ENCODE measurements around the gene C9orf43. TPM values are rescaled to one million over a fixed set of nuclear protein-coding genes. Genes with fewer than 3 reads are reported as not detected.
A peak's percentile ranks its signal among the peaks of the same experiment; 100 is the strongest.
"Not testable (repeated sequence)": the region's sequence is repeated elsewhere in the genome, so short reads cannot be mapped to it uniquely, and the experiment has no call there.

Gene C9orf43
- polyA plus RNA-seq, 10 donors: 0.19 to 0.60 (median 0.35) TPM

GRCh38 chr9:113416149-113416721 is 5.7 kb downstream of the C9orf43 start:
- peak in 1 of 3 donors; percentile 41 for DNase-seq

GRCh38 chr9:113417370-113417769 is 6.8 kb downstream of the C9orf43 start:
- DNase-seq: no peak

DNA sequence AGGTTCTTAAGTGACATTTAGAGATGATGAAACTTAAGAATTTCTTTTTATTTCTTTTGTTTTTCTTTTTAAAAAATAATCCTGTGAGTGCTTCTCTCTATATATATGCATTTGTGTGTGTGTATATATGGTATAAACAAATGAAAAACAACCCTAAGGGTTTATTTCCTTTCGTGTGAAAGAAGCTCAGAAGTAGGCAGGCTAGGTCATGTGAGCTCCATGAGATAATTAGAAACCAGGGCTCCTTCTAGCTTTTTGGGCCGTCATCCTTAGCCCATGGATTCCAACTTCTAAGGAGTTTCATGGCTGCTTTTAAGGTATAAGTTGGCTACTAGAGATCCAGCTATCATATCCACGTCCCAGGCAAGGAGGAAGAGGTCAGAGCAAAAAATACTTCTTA is 11.2 kb downstream of the C9orf43 start:
- no peak for DNase-seq

GRCh38 chr9:113425072-113425471 is 14.5 kb downstream of the C9orf43 start:
- DNase-seq: no peak

- no peak for DNase-seq
Observed at GRCh38 chr9:113426701-113427100, 16.2 kb downstream of the C9orf43 start.

DNA sequence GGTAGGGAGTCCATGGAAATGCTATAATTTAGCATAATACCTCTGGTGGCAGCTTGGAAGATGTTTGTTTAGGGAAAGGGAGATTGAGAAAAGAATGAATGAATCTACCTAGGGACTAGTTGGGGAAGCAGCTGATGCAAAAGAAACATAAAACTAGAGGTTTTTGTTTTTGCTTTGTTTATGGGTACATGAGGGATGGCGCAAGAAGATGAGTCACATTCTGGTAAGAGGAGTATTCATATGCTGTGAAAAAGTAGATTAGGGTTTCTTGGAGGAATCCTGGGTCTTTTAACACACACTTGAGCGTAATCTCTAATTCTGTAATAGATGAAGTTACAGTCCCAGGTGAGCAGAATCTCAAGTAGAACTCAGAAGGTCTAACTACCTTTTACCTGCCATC is 17.1 kb downstream of the C9orf43 start:
- no peak for DNase-seq

- DNase-seq: peak in 1 of 3 donors; percentile 72
Observed at GRCh38 chr9:113428062-113428615, 17.6 kb downstream of the C9orf43 start.

- DNase-seq: no peak
Observed at GRCh38 chr9:113431191-113431590, 20.6 kb downstream of the C9orf43 start.

GRCh38 chr9:113436728-113437515 is 26.4 kb downstream of the C9orf43 start:
- no peak for DNase-seq

- DNase-seq: not testable (repeated sequence)
Observed at GRCh38 chr9:113437716-113438115, 27.2 kb downstream of the C9orf43 start.

- DNase-seq: no peak
Observed at GRCh38 chr9:113444736-113445135, 34.2 kb downstream of the C9orf43 start.

GRCh38 chr9:113446323-113446740 is 35.8 kb downstream of the C9orf43 start:
- DNase-seq: peak; percentile 48 to 66 (median 49)

DNA sequence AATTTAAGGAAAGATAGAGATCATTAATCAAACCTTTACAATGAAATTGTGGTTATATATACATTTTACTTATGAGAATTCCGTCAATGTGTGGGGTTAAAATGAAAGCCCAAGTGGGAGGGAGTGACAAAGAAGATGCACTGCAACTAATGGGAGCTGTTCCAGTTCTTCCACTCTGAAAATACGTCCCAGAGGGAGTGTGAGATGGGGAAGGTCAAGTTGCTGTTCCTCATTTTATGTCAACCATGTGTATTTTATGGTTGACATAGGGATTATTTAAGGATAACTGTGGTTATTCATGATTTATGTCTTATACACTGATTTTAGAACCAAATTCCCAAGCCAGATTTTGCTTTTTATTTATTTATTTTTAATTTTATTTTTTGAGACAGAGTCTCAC is 38.8 kb downstream of the C9orf43 start:
- DNase-seq: no peak

- DNase-seq: no peak
Observed at GRCh38 chr9:113452113-113452605, 41.6 kb downstream of the C9orf43 start.

- peak in 2 of 3 donors; percentile 53 to 67 for DNase-seq
Observed at GRCh38 chr9:113454914-113455761, 44.6 kb downstream of the C9orf43 start.

DNA sequence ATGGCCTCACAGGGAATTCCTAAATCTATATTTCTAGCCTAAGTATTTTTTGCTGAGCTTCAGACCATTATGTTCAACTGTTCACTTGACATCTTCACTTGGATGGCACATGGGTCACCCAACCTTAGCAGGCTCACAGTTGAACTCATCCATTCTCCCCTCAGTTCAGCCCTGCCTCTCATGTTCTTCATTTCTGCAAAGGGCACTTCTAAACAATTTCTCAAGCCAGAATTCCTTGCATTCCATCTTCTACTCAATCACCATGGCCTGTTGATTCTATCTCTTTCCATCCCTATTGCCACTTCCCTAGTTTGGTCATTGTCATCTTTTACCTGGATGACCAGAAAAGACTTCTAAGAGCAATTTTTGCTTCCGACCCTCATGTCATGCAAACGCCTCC is 45.7 kb downstream of the C9orf43 start:
- DNase-seq: no peak

- no peak for DNase-seq
Observed at GRCh38 chr9:113461285-113461684, 50.7 kb downstream of the C9orf43 start.

GRCh38 chr9:113461943-113462342 is 51.4 kb downstream of the C9orf43 start:
- no peak for DNase-seq

GRCh38 chr9:113462781-113463286 is 52.3 kb downstream of the C9orf43 start:
- DNase-seq: no peak

DNA sequence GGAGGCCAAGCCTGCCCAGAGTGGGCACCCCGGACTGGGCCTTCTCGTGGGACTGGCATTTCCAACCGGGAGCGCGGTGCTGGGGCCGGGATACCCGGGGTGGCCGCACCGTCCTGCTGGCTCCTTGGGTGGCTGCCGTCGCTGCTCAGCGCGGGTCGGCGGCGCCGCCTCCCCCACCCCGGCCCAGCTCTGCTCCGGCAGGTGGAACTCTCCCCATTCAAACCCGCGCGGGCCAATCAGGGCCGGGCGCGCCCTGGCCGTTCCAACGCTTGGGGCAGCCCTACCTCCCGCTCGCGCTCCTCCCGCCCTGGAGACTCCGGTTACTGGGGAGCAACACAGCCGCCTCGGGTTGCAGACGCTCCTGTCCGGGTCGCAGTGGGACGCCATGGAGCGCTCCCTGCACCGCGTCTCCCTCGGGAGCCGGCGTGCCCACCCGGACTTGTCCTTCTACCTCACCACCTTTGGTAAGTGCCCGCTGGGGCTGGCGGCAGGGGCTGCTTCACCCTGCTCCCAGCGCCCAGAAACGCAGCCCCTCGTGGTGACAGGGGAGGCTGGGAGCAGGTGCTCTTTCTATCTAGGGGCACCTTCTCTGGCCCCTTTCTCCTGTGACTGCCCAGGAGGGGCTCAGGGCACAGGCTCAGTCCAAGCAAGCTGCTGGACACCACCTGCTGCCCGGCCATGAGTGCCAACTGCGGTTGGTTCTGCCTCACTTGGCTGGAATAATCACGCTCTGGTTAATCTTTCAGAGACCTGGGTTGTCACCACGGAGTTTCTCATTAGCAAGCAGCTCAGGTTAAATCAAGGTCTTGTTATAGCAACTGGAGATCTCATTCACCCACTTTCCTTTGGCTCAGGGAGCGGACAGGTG is 53.1 kb downstream of the C9orf43 start, which contains the start of gene RGS3:
RGS3 (plus strand) TSS at position 310 of the 868 bp plus-strand sequence; CDS start at position 386, 76 bp downstream.
- DNase-seq: peak in 2 of 3 donors; percentile 28 to 56

- DNase-seq: no peak
Observed at GRCh38 chr9:113464286-113464660, 53.7 kb downstream of the C9orf43 start.
